Measurements from ENCODE around the gene AASDH. TPM values are rescaled to one million over a fixed set of nuclear protein-coding genes. Genes with fewer than 3 reads are reported as not detected.

AASDH gene
- total and polyA plus RNA-seq, 2 donors (not counting 1 experiment from before 2014, with no cell fraction given): 6.9 to 15.2 TPM

DNA sequence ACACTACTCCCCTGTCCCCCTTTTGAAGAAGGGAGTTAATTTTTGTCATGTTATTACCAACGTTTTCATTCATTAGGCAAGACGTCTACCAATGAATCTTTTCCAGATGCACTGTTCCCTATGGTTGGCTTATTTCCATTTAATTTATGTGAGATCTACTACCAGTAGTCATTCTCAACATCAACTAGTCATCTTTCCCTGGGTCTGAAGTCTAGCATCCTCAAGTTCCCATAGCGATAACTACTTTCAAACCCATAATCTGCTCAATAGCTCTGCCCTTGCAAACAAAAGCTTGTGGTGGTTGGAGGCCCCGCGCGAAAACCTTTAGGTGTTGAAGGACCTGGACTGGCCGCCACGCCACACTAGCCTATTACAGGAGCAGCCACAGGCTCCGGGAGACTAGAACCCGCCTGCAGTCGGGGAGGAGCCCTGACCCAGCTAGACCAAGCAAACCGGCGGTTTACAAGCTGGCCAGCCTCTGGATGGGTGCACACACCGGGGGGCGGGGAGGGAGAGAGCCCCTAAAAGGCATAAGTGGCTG, 47.4 kb upstream of the AASDH start:
- POLR2A ChIA-PET: interaction anchor here (0.9 to 4.4 kb wide), 5 partner anchors 33 to 543 kb away, joined by 3 to 35 read pairs (median 10); partner anchors contain the start of genes AASDH, NOA1 and SRP72
- H3K4me3 Mint-ChIP-seq: peak overlapping the region; percentile 96
- 0% methylated on average over 13 of the region's 15 CpGs for WGBS (ENCODE audit: insufficient coverage)

DNA sequence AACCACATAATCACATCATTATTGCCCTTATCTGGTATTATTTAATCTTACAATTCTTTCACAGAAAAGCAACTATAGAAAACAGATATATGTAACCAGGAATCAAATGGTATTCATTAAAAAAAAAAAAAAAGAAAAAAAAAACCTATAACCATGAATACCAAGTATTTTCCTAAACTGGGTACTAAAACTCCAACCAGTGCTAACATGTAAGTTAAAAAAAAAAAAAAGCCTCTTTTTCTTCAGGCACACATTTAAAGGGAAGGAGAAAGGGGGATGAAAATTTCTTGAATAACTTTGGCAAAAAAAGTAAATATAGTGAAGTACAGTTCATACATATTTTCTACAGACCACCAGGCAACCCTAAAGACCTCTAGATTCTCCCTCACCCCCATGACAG, 46.0 kb upstream of the AASDH start:
- intact Hi-C loops (cut with micrococcal nuclease): no loop called here
- Histone ChIP-seq H3K9ac (ENCODE audit: low read length) (no peak overlapping the region), H3K36me3 (replicated peaks in 1 of 2; ENCODE audit: control extremely low read depth in 1 of 2, control insufficient read depth in 1 of 2, extremely low read depth in 1 of 2, insufficient read depth in 2 of 2, low read length in 1 of 2) (no peaks in the 10 kb centered on the region), H3K4me2 (replicated peaks; ENCODE audit: low read depth, low read length, poor library complexity, severe bottlenecking) (peak overlapping the region; percentile 87), H3K4me3 (ENCODE audit: control extremely low read depth in 1 of 5, extremely low read depth in 1 of 5, insufficient read depth in 1 of 5, low read depth in 2 of 5, low read length in 4 of 5) (no peak overlapping the region), H3K27ac (ENCODE audit: low read length in 2 of 2) (no peak overlapping the region), H3K4me1 (ENCODE audit: control insufficient read depth in 2 of 2, insufficient read depth in 2 of 2, low read length in 2 of 2) (peaks cover 16 to 22% of the 10 kb centered on the region in 2 donors), H3K79me2 (ENCODE audit: control insufficient read depth, insufficient read depth, low read length) (peaks cover 73% of the 10 kb centered on the region), H4K20me1 (ENCODE audit: control insufficient read depth, insufficient read depth, low read length, poor library complexity, severe bottlenecking) (no peaks in the 10 kb centered on the region), H3K27me3 (replicated peaks in 1 of 4; ENCODE audit: control extremely low read depth in 1 of 4, control insufficient read depth in 3 of 4, insufficient read depth in 4 of 4, low read length in 3 of 4) (no peaks in the 10 kb centered on the region), H2AFZ (ENCODE audit: insufficient read depth, low read depth, low read length, poor library complexity, severe bottlenecking) (no peak overlapping the region), H3K9me3 (ENCODE audit: control extremely low read depth in 1 of 3, control insufficient read depth in 2 of 3, insufficient read depth in 1 of 3, low read length in 2 of 3) (no peaks in the 10 kb centered on the region)
- Mint-ChIP-seq H3K4me3 (peak overlapping the region; percentile 38), H3K27ac (no peak overlapping the region), H3K27me3 (no peaks in the 10 kb centered on the region), H3K4me1 (peaks cover 24% of the 10 kb centered on the region), H3K9me3 (ENCODE audit: insufficient read depth) (no peaks in the 10 kb centered on the region)
- no peak for DNase-seq
- ChIA-PET CTCF (interaction anchor here (0.7 kb wide), 1 partner anchor 111 kb away, joined by 9 read pairs; no protein-coding TSS in a partner anchor), POLR2A (no interaction called here)
- TF ChIP-seq, protein P1, sequence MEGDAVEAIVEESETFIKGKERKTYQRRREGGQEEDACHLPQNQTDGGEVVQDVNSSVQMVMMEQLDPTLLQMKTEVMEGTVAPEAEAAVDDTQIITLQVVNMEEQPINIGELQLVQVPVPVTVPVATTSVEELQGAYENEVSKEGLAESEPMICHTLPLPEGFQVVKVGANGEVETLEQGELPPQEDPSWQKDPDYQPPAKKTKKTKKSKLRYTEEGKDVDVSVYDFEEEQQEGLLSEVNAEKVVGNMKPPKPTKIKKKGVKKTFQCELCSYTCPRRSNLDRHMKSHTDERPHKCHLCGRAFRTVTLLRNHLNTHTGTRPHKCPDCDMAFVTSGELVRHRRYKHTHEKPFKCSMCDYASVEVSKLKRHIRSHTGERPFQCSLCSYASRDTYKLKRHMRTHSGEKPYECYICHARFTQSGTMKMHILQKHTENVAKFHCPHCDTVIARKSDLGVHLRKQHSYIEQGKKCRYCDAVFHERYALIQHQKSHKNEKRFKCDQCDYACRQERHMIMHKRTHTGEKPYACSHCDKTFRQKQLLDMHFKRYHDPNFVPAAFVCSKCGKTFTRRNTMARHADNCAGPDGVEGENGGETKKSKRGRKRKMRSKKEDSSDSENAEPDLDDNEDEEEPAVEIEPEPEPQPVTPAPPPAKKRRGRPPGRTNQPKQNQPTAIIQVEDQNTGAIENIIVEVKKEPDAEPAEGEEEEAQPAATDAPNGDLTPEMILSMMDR (IDR thresholded peaks at IDR 0.05): no peak
- no peak for TF ChIP-seq EZH2 (IDR thresholded peaks at IDR 0.05; ENCODE audit: borderline replicate concordance, insufficient read depth, low read depth, low read length, poor library complexity, severe bottlenecking)
- no peak for ATAC-seq (ENCODE audit: low read depth)

More for the DNA sequence above, 47.4 kb upstream of the AASDH start:
- H3K9me3 ChIP-seq (ENCODE audit: control extremely low read depth in 1 of 3, control insufficient read depth in 2 of 3, insufficient read depth in 1 of 3, low read length in 2 of 3): no peaks in the 10 kb centered on the region
- H3K9me3 Mint-ChIP-seq (ENCODE audit: insufficient read depth): no peaks in the 10 kb centered on the region
- CTCF ChIA-PET: interaction anchor here (0.8 to 4.5 kb wide), 5 partner anchors 10 to 473 kb away, joined by 3 to 62 read pairs (median 9); partner anchors contain the start of genes AASDH and REST
- H3K4me3 ChIP-seq (ENCODE audit: control extremely low read depth in 1 of 5, extremely low read depth in 1 of 5, insufficient read depth in 1 of 5, low read depth in 2 of 5, low read length in 4 of 5): peak overlapping the region; percentile 28 to 97 (median 87)
- ATAC-seq (ENCODE audit: low read depth) (no peak), DNase-seq (no peak)
- no peaks in the 10 kb centered on the region for H4K20me1 ChIP-seq (ENCODE audit: control insufficient read depth, insufficient read depth, low read length, poor library complexity, severe bottlenecking)
- intact Hi-C loops (cut with micrococcal nuclease): loop anchor here (1.0 kb wide), 6 partner anchors 33 to 543 kb away; partner anchors contain the start of genes AASDH, NOA1, REST and SPINK2
- no peaks in the 10 kb centered on the region for H3K27me3 Mint-ChIP-seq
- peaks cover 16 to 22% of the 10 kb centered on the region in 2 donors for H3K4me1 ChIP-seq (ENCODE audit: control insufficient read depth in 2 of 2, insufficient read depth in 2 of 2, low read length in 2 of 2)
- H3K27ac Mint-ChIP-seq: peak overlapping the region; percentile 99
- peak overlapping the region; percentile 97 for H2AFZ ChIP-seq (ENCODE audit: insufficient read depth, low read depth, low read length, poor library complexity, severe bottlenecking)
- H3K9ac ChIP-seq (ENCODE audit: low read length): peak overlapping the region; percentile 81
- H3K36me3 ChIP-seq (replicated peaks in 1 of 2; ENCODE audit: control extremely low read depth in 1 of 2, control insufficient read depth in 1 of 2, extremely low read depth in 1 of 2, insufficient read depth in 2 of 2, low read length in 1 of 2): no peaks in the 10 kb centered on the region
- peak overlapping the region; percentile 77 to 83 for H3K27ac ChIP-seq (ENCODE audit: low read length in 2 of 2)
- peaks cover 84% of the 10 kb centered on the region for H3K79me2 ChIP-seq (ENCODE audit: control insufficient read depth, insufficient read depth, low read length)
- TF ChIP-seq EZH2 (IDR thresholded peaks at IDR 0.05; ENCODE audit: borderline replicate concordance, insufficient read depth, low read depth, low read length, poor library complexity, severe bottlenecking): no peak
- H3K27me3 ChIP-seq (replicated peaks in 1 of 4; ENCODE audit: control extremely low read depth in 1 of 4, control insufficient read depth in 3 of 4, insufficient read depth in 4 of 4, low read length in 3 of 4): no peaks in the 10 kb centered on the region
- peak overlapping the region; percentile 87 for H3K4me2 ChIP-seq (replicated peaks; ENCODE audit: low read depth, low read length, poor library complexity, severe bottlenecking)
- H3K4me1 Mint-ChIP-seq: peaks cover 26% of the 10 kb centered on the region

All from B cell (primary cell).